ENCODE measurements around the gene SLC37A2. TPM values are rescaled to one million over a fixed set of nuclear protein-coding genes. Genes with fewer than 3 reads are reported as not detected.

SLC37A2 gene
- total RNA-seq, 6 donors from 2014 or later = 3.5 to 32.5 (median 19.1) TPM

DNA sequence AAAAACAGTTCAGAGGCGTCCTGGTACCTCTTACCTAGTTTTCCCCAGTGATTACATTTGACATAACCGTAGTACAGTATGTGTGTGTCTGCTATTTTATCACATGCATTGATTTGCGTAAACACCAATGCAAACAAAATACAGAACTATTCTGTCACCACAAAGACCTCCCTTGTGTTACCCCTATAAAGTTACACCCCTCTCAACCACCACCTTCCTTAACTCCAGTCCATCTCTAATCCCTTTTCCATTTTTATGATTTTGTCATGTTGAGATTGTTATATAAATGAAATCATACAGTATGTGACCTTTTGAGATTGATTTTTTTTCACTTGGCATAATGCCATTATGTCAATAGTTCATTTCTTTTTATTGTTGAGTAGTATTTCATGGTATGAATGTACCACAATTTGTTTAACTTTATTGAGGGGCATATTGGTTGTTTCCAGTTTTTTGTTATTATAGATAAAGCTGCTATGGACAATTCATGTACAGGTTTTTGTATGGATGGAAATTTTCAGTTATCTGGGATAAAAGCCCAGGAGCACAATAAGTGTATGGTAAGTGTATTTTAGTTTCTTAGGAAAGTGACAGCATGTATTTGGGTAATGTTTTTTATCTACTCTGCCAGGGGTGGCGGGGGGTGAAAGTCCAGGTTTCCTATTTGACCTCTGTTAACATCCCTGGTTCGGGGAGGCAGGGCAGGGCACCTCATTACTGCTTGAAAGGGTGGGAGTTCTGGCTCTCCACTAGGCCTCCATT is 6.0 kb upstream of the SLC37A2 start:
- H3K36me3 ChIP-seq = no peaks in the 10 kb centered on the region
- no peak for ATAC-seq (ENCODE audit: low FRiP score in 2 of 2)
- WGBS, 2 donors = 80 to 87% methylated on average over 5 of the region's 5 CpGs
- no peaks in the 10 kb centered on the region for H3K27me3 ChIP-seq
- H3K9me3 ChIP-seq = no peaks in the 10 kb centered on the region
- no peak overlapping the region for H3K4me3 ChIP-seq
- H3K27ac ChIP-seq = no peak overlapping the region
- TF ChIP-seq POLR2A (IDR thresholded peaks at IDR 0.05) (no peak), POLR2AphosphoS5 (IDR thresholded peaks at IDR 0.05) (no peak), EP300 (IDR thresholded peaks at IDR 0.05) (no peak)
- TF ChIP-seq, protein P1, sequence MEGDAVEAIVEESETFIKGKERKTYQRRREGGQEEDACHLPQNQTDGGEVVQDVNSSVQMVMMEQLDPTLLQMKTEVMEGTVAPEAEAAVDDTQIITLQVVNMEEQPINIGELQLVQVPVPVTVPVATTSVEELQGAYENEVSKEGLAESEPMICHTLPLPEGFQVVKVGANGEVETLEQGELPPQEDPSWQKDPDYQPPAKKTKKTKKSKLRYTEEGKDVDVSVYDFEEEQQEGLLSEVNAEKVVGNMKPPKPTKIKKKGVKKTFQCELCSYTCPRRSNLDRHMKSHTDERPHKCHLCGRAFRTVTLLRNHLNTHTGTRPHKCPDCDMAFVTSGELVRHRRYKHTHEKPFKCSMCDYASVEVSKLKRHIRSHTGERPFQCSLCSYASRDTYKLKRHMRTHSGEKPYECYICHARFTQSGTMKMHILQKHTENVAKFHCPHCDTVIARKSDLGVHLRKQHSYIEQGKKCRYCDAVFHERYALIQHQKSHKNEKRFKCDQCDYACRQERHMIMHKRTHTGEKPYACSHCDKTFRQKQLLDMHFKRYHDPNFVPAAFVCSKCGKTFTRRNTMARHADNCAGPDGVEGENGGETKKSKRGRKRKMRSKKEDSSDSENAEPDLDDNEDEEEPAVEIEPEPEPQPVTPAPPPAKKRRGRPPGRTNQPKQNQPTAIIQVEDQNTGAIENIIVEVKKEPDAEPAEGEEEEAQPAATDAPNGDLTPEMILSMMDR (IDR thresholded peaks at IDR 0.05) = no peak
- no peaks in the 10 kb centered on the region for H3K4me1 ChIP-seq
- DNase-seq = no peak

DNA sequence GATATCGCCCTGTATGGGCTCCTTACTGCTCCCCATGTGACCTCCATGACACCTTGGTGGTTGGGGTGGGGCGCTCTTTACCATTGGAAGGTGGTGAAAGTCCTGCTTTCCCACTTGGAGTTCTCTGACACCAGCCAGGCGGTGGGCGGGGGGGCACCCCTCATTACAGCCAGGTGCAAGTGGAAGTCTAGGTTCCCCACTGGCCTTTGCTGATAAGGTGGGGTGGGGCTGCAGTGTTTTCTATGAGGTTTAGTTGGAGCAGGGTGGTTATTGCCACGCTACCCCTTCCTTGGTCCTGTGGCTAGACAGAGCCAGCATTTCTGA is 5.5 kb upstream of the SLC37A2 start:
- H3K9me3 ChIP-seq = no peaks in the 10 kb centered on the region
- ATAC-seq (ENCODE audit: low FRiP score in 2 of 2) (no peak), DNase-seq (no peak)
- H3K4me1 ChIP-seq = peaks cover 0 to 4% (median 3%) of the 10 kb centered on the region in 4 donors
- H3K36me3 ChIP-seq = no peaks in the 10 kb centered on the region
- no peak overlapping the region for H3K27ac ChIP-seq
- no peaks in the 10 kb centered on the region for H3K27me3 ChIP-seq
- WGBS, 2 donors = 97 to 100% methylated on average over 1 to 5 of the region's 5 CpGs
- no peak overlapping the region for H3K4me3 ChIP-seq
- TF ChIP-seq, protein P1 (IDR thresholded peaks at IDR 0.05) = no peak
- TF ChIP-seq POLR2A (IDR thresholded peaks at IDR 0.05) = no peak
- TF ChIP-seq POLR2AphosphoS5 (IDR thresholded peaks at IDR 0.05) = no peak
- TF ChIP-seq EP300 (IDR thresholded peaks at IDR 0.05) = no peak

DNA sequence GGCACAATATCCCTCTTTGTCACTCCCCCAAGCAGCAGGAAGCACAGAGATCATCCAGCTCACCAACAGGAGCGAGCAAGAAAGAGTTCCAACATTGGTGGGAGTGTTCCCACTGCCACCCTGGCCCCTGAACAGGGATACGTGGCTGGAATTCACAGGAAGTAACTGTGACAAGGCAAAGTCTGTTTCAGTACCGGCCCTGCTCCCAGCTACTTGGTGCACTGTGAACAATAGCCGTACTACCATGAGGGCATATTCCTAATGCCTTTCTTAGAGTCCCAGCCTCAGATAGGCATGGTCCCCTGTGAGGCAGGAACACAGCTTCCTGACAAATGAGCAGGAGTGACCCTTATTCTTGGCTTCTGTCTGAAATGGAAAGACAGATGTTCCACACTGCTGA is 1.8 kb upstream of the SLC37A2 start:
- Histone ChIP-seq H3K9me3 (no peaks in the 10 kb centered on the region), H3K27me3 (no peaks in the 10 kb centered on the region), H3K4me3 (no peak overlapping the region), H3K36me3 (no peaks in the 10 kb centered on the region), H3K27ac (no peak overlapping the region), H3K4me1 (peaks cover 8 to 19% (median 12%) of the 10 kb centered on the region in 4 donors)
- WGBS, 2 donors = 70 to 74% methylated on average over 4 of the region's 4 CpGs
- DNase-seq (no peak), ATAC-seq (ENCODE audit: low FRiP score in 2 of 2) (no peak)
- TF ChIP-seq POLR2A (IDR thresholded peaks at IDR 0.05) (no peak), POLR2AphosphoS5 (IDR thresholded peaks at IDR 0.05) (no peak), EP300 (IDR thresholded peaks at IDR 0.05) (no peak)
- TF ChIP-seq, protein P1 (IDR thresholded peaks at IDR 0.05) = no peak

GRCh38 chr11:125062218-125062930 is 731 bp upstream of the SLC37A2 start:
- peak overlapping the region; percentile 45 to 85 (median 80) for H3K27ac ChIP-seq

More at GRCh38 chr11:125062218-125062930, 731 bp upstream of the SLC37A2 start:
- Histone ChIP-seq H3K4me1 (peaks cover 8 to 19% (median 12%) of the 10 kb centered on the region in 4 donors), H3K4me3 (peak overlapping the region; percentile 44 to 73 (median 53)), H3K27me3 (no peaks in the 10 kb centered on the region), H3K36me3 (no peaks in the 10 kb centered on the region), H3K9me3 (no peaks in the 10 kb centered on the region)
- ATAC-seq (ENCODE audit: low FRiP score in 2 of 2) (peak; percentile 19 to 32), DNase-seq (no peak)
- no peak for TF ChIP-seq POLR2A (IDR thresholded peaks at IDR 0.05)
- no peak for TF ChIP-seq EP300 (IDR thresholded peaks at IDR 0.05)
- no peak for TF ChIP-seq POLR2AphosphoS5 (IDR thresholded peaks at IDR 0.05)
- TF ChIP-seq, protein P1 (IDR thresholded peaks at IDR 0.05) = no peak
- 46 to 62% methylated on average over 15 of the region's 19 CpGs for WGBS, 2 donors

Data from upper lobe of left lung (tissue), 6 donors.